ENCODE measurements around the gene FAH.

- TF ChIP-seq TOX (CRISPR knock-in tag; IDR thresholded peaks at IDR 0.05; ENCODE audit: borderline replicate concordance), result no peak
- TF ChIP-seq ARNTL (CRISPR knock-in tag; IDR thresholded peaks at IDR 0.05; ENCODE audit: borderline replicate concordance, low read depth), result no peak
- no peak for TF ChIP-seq CREB5 (CRISPR knock-in tag; IDR thresholded peaks at IDR 0.05; ENCODE audit: low read depth)
- no peak for TF ChIP-seq ISL1 (CRISPR knock-in tag; IDR thresholded peaks at IDR 0.05)
- no peak for TF ChIP-seq PATZ1 (CRISPR knock-in tag; IDR thresholded peaks at IDR 0.05; ENCODE audit: borderline replicate concordance)
- no peak for TF ChIP-seq ZFP3 (CRISPR knock-in tag; IDR thresholded peaks at IDR 0.05)
- no peak for TF ChIP-seq ZFP30 (CRISPR knock-in tag; IDR thresholded peaks at IDR 0.05)
- no peak for TF ChIP-seq ZNF70 (CRISPR knock-in tag; IDR thresholded peaks at IDR 0.05)
Measured at GRCh38 chr15:80163217-80163616, 10.4 kb downstream of the FAH start.
